ENCODE data around the gene SHISA7.
"Not testable (repeated sequence)": the region's sequence is repeated elsewhere in the genome, so short reads cannot be mapped to it uniquely, and the experiment has no call there.

The SHISA7 gene

GRCh38 chr19:55451163-55451964, 8.3 kb upstream of the SHISA7 start:
- TF ChIP-seq, protein P1, sequence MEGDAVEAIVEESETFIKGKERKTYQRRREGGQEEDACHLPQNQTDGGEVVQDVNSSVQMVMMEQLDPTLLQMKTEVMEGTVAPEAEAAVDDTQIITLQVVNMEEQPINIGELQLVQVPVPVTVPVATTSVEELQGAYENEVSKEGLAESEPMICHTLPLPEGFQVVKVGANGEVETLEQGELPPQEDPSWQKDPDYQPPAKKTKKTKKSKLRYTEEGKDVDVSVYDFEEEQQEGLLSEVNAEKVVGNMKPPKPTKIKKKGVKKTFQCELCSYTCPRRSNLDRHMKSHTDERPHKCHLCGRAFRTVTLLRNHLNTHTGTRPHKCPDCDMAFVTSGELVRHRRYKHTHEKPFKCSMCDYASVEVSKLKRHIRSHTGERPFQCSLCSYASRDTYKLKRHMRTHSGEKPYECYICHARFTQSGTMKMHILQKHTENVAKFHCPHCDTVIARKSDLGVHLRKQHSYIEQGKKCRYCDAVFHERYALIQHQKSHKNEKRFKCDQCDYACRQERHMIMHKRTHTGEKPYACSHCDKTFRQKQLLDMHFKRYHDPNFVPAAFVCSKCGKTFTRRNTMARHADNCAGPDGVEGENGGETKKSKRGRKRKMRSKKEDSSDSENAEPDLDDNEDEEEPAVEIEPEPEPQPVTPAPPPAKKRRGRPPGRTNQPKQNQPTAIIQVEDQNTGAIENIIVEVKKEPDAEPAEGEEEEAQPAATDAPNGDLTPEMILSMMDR (conservative IDR thresholded peaks at IDR 0.05; ENCODE audit: low read depth, low read length): no peak
- no peak overlapping the region for H3K4me3 ChIP-seq (ENCODE audit: low read depth, low read length)
- no peak for DNase-seq (ENCODE audit: low read depth)

DNA sequence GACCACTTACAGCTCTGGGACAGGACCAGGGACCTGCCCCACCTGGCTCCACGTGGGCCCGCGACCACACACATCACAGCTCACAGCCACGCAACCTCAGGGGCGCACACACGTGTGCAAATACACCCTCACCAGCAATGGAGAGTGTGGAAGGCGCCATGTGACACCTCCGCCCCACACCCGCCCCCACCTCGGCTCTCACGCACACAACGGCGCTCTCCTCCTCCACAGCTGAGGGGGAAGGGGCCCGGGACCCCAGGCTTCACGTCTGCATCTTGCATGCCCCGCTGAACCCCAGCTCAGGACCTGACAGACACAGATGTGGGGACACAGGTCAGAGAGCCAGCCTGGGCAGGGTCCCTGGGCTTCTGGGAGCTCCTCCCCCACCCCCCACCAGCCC, 6.4 kb upstream of the SHISA7 start:
- H3K4me3 ChIP-seq (ENCODE audit: low read depth, low read length): no peak overlapping the region
- TF ChIP-seq, protein P1 (conservative IDR thresholded peaks at IDR 0.05; ENCODE audit: low read depth, low read length): no peak
- no peak for DNase-seq (ENCODE audit: low read depth)

- not testable (repeated sequence) for H3K4me3 ChIP-seq (ENCODE audit: low read depth, low read length); DNase-seq (ENCODE audit: low read depth)
Observed at GRCh38 chr19:55448175-55448490, 5.0 kb upstream of the SHISA7 start.

GRCh38 chr19:55447421-55448174, 4.5 kb upstream of the SHISA7 start:
- DNase-seq (ENCODE audit: low read depth): no peak
- no peak overlapping the region for H3K4me3 ChIP-seq (ENCODE audit: low read depth, low read length)
- TF ChIP-seq, protein P1 (conservative IDR thresholded peaks at IDR 0.05; ENCODE audit: low read depth, low read length): no peak

DNA sequence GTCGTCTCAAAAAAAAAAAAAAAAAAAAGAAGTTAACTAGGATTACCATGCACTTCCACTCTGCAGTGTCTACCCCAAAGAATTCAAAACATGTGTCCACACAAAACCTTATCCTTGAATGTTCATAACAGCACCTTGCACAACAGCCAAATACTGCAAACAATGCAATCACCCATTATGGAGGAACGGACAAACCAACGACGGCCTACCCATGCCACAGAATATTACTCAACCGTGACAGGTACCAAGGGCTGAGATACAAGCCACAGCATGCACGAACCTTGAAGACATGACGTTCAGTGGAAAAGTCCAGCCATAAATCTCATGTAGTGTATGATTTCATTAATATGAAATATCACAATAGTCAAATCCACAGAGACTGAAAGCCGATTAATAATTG, 3.0 kb upstream of the SHISA7 start:
- DNase-seq (ENCODE audit: low read depth): no peak
- TF ChIP-seq, protein P1 (conservative IDR thresholded peaks at IDR 0.05; ENCODE audit: low read depth, low read length): no peak
- H3K4me3 ChIP-seq (ENCODE audit: low read depth, low read length): no peak overlapping the region

DNA sequence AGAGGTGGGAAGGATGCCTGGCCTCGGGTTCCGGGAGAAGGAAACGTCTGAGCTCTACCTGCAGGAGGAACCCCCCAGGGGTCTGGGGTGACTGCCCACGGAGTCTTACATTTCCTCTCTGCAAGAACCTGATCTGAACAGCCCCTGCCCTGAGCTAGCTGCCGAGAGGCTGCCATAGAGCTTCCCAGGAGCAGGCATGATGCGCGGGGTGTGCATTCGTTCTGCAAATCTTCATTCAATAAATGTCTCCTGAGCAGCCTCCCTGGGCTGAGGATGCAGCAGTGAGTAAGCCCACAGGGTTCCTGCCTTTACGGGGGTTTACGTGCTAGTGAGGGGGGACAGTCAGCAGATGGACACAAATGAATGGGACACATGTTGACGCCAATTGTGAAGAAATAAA, 1.5 kb upstream of the SHISA7 start:
- no peak for DNase-seq (ENCODE audit: low read depth)
- H3K4me3 ChIP-seq (ENCODE audit: low read depth, low read length): no peak overlapping the region
- TF ChIP-seq, protein P1 (conservative IDR thresholded peaks at IDR 0.05; ENCODE audit: low read depth, low read length): no peak

- no peak for DNase-seq (ENCODE audit: low read depth)
- TF ChIP-seq, protein P1 (conservative IDR thresholded peaks at IDR 0.05; ENCODE audit: low read depth, low read length): no peak
- no peak overlapping the region for H3K4me3 ChIP-seq (ENCODE audit: low read depth, low read length)
Observed at GRCh38 chr19:55443824-55444480, 852 bp upstream of the SHISA7 start.

Measured in choroid plexus epithelial cell (primary cell).